GM13977 (cell line): Measurements from ENCODE around the gene PAX3.

ENCODE experiments used
- DNase-seq: peaks from one replicate; pipeline ENCODE4 v3.0.0; 2012; ENCODE audit warnings: low spot score
- CTCF ChIP-seq: IDR thresholded peaks from 2 replicates; pipeline ENCODE4 v1.5.1; 2012; ENCODE audit warnings: mild to moderate bottlenecking, control low read depth; ENCODE audit not compliant: insufficient read depth; ENCODE audit errors: extremely low read depth, missing control alignments
- in situ Hi-C: fragments of 300-500 bp; cut with MboI; formaldehyde crosslinking; loops from one replicate; pipeline ENCODE4 v1.12.0; 2022; ENCODE audit warnings: low sequenced_read_pairs, low pct_unique_long_range_greater_than_20kb, mixed read lengths, inconsistent platforms; ENCODE audit not compliant: unreplicated experiment

The PAX3 gene

DNA sequence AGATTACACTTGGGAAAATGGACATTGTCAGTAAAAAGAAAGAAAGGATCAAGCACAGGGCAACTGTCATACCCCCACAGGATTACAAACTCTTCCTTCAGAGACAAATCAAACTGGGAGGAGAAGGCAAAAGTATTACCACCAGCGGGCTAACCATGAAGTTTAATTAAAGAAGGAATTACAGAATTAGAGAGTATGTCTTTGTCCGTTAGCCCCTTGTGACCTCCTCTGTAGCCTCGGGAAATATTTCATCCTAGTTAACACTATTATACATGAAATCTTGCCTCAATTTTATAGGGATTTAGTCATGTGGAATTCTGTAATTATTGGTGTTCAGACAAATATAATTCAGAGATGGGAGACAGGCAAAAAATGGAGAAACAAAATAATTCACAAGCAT lies 60.7 kb downstream of the PAX3 start:
- TF ChIP-seq CTCF, result no peak
- DNase-seq, result no peak
- in situ Hi-C loops, result no loop called here

- in situ Hi-C loops, result no loop called here
- DNase-seq, result no peak
- TF ChIP-seq CTCF, result no peak
These were observed 66.0 kb downstream of the PAX3 start for GRCh38 chr2:222232839-222233238.

GRCh38 chr2:222232372-222232771 lies 66.4 kb downstream of the PAX3 start:
- no peak for DNase-seq
- TF ChIP-seq CTCF, result no peak
- in situ Hi-C loops, result no loop called here

- no peak for TF ChIP-seq CTCF
- no peak for DNase-seq
- in situ Hi-C loops, result no loop called here
These were observed 70.7 kb downstream of the PAX3 start for GRCh38 chr2:222228054-222228453.

GRCh38 chr2:222218786-222219185 lies 80.0 kb downstream of the PAX3 start:
- DNase-seq, result no peak
- in situ Hi-C loops, result no loop called here
- TF ChIP-seq CTCF, result no peak

DNA sequence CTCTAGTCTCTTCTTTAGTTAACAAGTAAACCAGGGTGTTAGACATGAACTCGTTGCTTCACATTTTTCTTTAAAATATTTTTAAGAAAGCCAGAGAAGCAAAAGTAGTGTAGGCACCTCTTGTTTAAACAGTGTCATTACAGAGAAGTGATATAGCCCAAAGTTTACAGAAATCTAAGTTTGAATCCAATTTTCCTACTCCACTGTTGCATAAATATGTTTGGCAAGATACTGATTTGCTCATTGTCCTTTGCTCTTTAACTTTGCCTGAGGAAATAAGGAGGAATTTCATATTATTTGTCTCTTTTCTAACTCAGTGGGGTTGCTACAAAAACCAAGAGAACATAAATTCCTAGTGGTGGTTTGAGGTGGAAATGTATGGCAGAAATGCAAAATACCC lies 81.1 kb downstream of the PAX3 start:
- DNase-seq, result no peak
- TF ChIP-seq CTCF, result no peak
- in situ Hi-C loops, result no loop called here

GRCh38 chr2:222214885-222215284 lies 83.9 kb downstream of the PAX3 start:
- no peak for DNase-seq
- TF ChIP-seq CTCF, result no peak
- in situ Hi-C loops, result no loop called here
